Measurements from ENCODE around the gene NOP10. TPM values are rescaled to one million over a fixed set of nuclear protein-coding genes. Genes with fewer than 3 reads are reported as not detected.
"Not testable (repeated sequence)": the region's sequence is repeated elsewhere in the genome, so short reads cannot be mapped to it uniquely, and the experiment has no call there.

The NOP10 gene
- total RNA-seq, 1 experiment from 2014 or later, result 208 TPM

DNA sequence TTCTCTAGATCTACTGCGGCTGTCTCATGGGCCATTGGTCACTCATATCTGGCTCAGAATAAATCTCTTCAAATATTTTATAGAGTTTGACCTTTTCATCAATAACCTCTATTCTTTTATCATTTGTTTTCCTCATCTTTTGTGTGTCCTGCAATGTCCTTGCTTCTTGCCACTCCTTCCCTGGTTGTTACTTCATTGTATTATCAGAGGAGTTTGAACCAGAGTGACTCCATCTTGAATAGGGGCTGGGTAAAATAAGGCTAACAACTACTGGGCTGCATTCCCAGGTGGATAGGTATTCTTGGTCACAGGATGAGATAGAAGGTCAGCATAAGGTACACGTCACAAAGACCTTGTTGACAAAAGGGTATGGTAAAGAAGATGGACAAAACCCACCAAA is 33.9 kb upstream of the NOP10 start:
- Histone ChIP-seq H3K4me3 (ENCODE audit: low read depth, low read length, poor library complexity, severe bottlenecking) (no peak overlapping the region), H3K27me3 (replicated peaks; ENCODE audit: insufficient read depth, low read depth, low read length, poor library complexity) (no peaks in the 10 kb centered on the region), H3K36me3 (ENCODE audit: insufficient read depth, low read length, poor library complexity, severe bottlenecking) (no peaks in the 10 kb centered on the region), H3K27ac (ENCODE audit: low read depth, low read length, poor library complexity, severe bottlenecking) (no peak overlapping the region), H3K9me3 (ENCODE audit: low read depth, low read length, poor library complexity, severe bottlenecking) (no peaks in the 10 kb centered on the region), H3K4me1 (ENCODE audit: insufficient read depth, low read length, poor library complexity, severe bottlenecking) (no peaks in the 10 kb centered on the region)
- no peak for DNase-seq (ENCODE audit: low spot score)
- intact Hi-C loops (cut with micrococcal nuclease; ENCODE audit: unreplicated experiment), result no loop called here
- POLR2A ChIA-PET (ENCODE audit: low non-redundant PET), result no interaction called here
- BruUV-seq (replicated peaks), result no TSS peak
- TF ChIP-seq EZH2 (IDR thresholded peaks at IDR 0.05; ENCODE audit: borderline replicate concordance, low read depth, low read length, poor library complexity, severe bottlenecking) (no peak), CTCF (conservative IDR thresholded peaks at IDR 0.05; ENCODE audit: low read depth, low read length) (no peak)
- CTCF ChIA-PET, result no interaction called here

DNA sequence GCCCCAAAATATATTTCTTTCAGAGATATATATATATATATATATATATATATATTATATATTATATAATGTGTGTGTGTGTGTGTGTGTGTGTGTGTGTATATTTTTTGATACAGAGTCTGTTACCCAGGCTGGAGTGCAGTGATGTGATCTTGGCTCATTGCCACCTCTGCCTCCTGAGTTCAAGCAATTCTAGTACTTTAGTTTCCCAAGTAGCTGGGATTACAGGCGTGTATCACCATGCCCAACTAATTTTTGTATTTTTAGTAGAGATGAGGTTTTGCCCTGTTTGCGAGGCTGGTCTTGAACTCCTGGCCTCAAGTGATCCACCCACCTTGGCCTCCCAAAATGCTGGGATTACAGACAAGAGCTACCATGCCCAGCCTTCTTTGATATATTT is 32.6 kb upstream of the NOP10 start:
- H3K4me1 ChIP-seq (ENCODE audit: insufficient read depth, low read length, poor library complexity, severe bottlenecking); H3K27ac ChIP-seq (ENCODE audit: low read depth, low read length, poor library complexity, severe bottlenecking); H3K27me3 ChIP-seq (replicated peaks; ENCODE audit: insufficient read depth, low read depth, low read length, poor library complexity); CTCF ChIA-PET; H3K36me3 ChIP-seq (ENCODE audit: insufficient read depth, low read length, poor library complexity, severe bottlenecking); BruUV-seq (replicated peaks); DNase-seq (ENCODE audit: low spot score); intact Hi-C loops (cut with micrococcal nuclease; ENCODE audit: unreplicated experiment); H3K4me3 ChIP-seq (ENCODE audit: low read depth, low read length, poor library complexity, severe bottlenecking); POLR2A ChIA-PET (ENCODE audit: low non-redundant PET); H3K9me3 ChIP-seq (ENCODE audit: low read depth, low read length, poor library complexity, severe bottlenecking): not testable (repeated sequence)

GRCh38 chr15:34374816-34375215 is 31.9 kb upstream of the NOP10 start:
- no peak overlapping the region for H3K27ac ChIP-seq (ENCODE audit: low read depth, low read length, poor library complexity, severe bottlenecking)
- H3K9me3 ChIP-seq (ENCODE audit: low read depth, low read length, poor library complexity, severe bottlenecking), result no peaks in the 10 kb centered on the region
- ChIA-PET CTCF (no interaction called here), POLR2A (ENCODE audit: low non-redundant PET) (no interaction called here)
- no TSS peak for BruUV-seq (replicated peaks)
- no peak overlapping the region for H3K4me3 ChIP-seq (ENCODE audit: low read depth, low read length, poor library complexity, severe bottlenecking)
- intact Hi-C loops (cut with micrococcal nuclease; ENCODE audit: unreplicated experiment), result no loop called here
- H3K4me1 ChIP-seq (ENCODE audit: insufficient read depth, low read length, poor library complexity, severe bottlenecking), result no peaks in the 10 kb centered on the region
- TF ChIP-seq CTCF (conservative IDR thresholded peaks at IDR 0.05; ENCODE audit: low read depth, low read length) (no peak), EZH2 (IDR thresholded peaks at IDR 0.05; ENCODE audit: borderline replicate concordance, low read depth, low read length, poor library complexity, severe bottlenecking) (no peak)
- H3K27me3 ChIP-seq (replicated peaks; ENCODE audit: insufficient read depth, low read depth, low read length, poor library complexity), result no peaks in the 10 kb centered on the region
- no peaks in the 10 kb centered on the region for H3K36me3 ChIP-seq (ENCODE audit: insufficient read depth, low read length, poor library complexity, severe bottlenecking)
- DNase-seq (ENCODE audit: low spot score), result no peak

DNA sequence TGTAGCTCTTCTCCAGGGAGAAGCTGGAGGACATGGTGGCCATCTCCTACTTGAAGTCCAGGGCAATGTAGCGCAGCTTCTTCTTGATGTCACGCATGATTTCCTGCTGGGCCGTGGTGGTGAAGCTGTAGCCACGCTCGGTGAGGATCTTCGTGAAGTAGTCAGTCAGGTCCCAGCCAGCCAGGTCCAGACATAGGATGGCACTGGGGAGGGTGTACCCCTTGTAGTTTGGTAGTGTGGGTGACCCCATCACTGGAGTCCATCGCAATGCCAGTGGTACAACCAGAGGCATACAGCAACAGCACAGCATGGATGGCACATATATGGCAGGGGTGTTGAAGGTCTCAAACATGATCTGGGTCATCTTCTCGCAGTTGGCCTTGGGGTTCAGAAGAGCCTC is 31.0 kb upstream of the NOP10 start:
- Histone ChIP-seq H3K4me3 (ENCODE audit: low read depth, low read length, poor library complexity, severe bottlenecking) (no peak overlapping the region), H3K4me1 (ENCODE audit: insufficient read depth, low read length, poor library complexity, severe bottlenecking) (no peaks in the 10 kb centered on the region), H3K27ac (ENCODE audit: low read depth, low read length, poor library complexity, severe bottlenecking) (no peak overlapping the region), H3K27me3 (replicated peaks; ENCODE audit: insufficient read depth, low read depth, low read length, poor library complexity) (no peaks in the 10 kb centered on the region), H3K9me3 (ENCODE audit: low read depth, low read length, poor library complexity, severe bottlenecking) (no peaks in the 10 kb centered on the region), H3K36me3 (ENCODE audit: insufficient read depth, low read length, poor library complexity, severe bottlenecking) (no peaks in the 10 kb centered on the region)
- POLR2A ChIA-PET (ENCODE audit: low non-redundant PET), result no interaction called here
- CTCF ChIA-PET, result no interaction called here
- BruUV-seq (replicated peaks), result no TSS peak
- no peak for TF ChIP-seq EZH2 (IDR thresholded peaks at IDR 0.05; ENCODE audit: borderline replicate concordance, low read depth, low read length, poor library complexity, severe bottlenecking)
- TF ChIP-seq CTCF (conservative IDR thresholded peaks at IDR 0.05; ENCODE audit: low read depth, low read length), result no peak
- intact Hi-C loops (cut with micrococcal nuclease; ENCODE audit: unreplicated experiment), result no loop called here
- no peak for DNase-seq (ENCODE audit: low spot score)

Data from A673 (cell line).